HEK293 (cell line): ENCODE results near the gene CXCL12.
A peak's percentile ranks its signal among the peaks of the same experiment; 100 is the strongest.

Experiments used
- FEZF1 ChIP-seq: fragments of 450-650 bp; formaldehyde crosslinking; IDR thresholded peaks from 2 replicates; pipeline ENCODE4 v1.5.1; 2016; ENCODE audit warnings: missing biosample characterization, missing genetic modification characterization
- OVOL3 ChIP-seq: fragments of 450-650 bp; formaldehyde crosslinking; IDR thresholded peaks from 2 replicates; pipeline ENCODE4 v1.5.1; 2016; ENCODE audit warnings: missing biosample characterization, missing genetic modification characterization
- ZNF114 ChIP-seq: fragments of 450-650 bp; formaldehyde crosslinking; IDR thresholded peaks from 2 replicates; pipeline ENCODE4 v1.5.0; 2017; ENCODE audit warnings: missing biosample characterization, missing genetic modification characterization
- ZNF157 ChIP-seq: fragments of 450-650 bp; formaldehyde crosslinking; IDR thresholded peaks from 2 replicates; pipeline ENCODE4 v1.5.1; 2016; ENCODE audit warnings: missing biosample characterization, missing genetic modification characterization
- ZNF184 ChIP-seq: fragments of 450-650 bp; IDR thresholded peaks from 2 replicates; pipeline ENCODE4 v1.5.1; 2018; ENCODE audit warnings: missing biosample characterization, mild to moderate bottlenecking, missing genetic modification characterization
- ZNF202 ChIP-seq: fragments of 450-650 bp; formaldehyde crosslinking; IDR thresholded peaks from 2 replicates; pipeline ENCODE4 v1.5.1; 2016; ENCODE audit warnings: missing biosample characterization, missing genetic modification characterization, borderline replicate concordance
- ZNF239 ChIP-seq: fragments of 450-650 bp; formaldehyde crosslinking; IDR thresholded peaks from 2 replicates; pipeline ENCODE4 v1.5.1; 2016; ENCODE audit warnings: missing biosample characterization, missing genetic modification characterization
- ZNF341 ChIP-seq: fragments of 450-650 bp; formaldehyde crosslinking; IDR thresholded peaks from 2 replicates; pipeline ENCODE4; 2016; ENCODE audit warnings: low read depth, missing biosample characterization, missing genetic modification characterization
- ZNF350 ChIP-seq: fragments of 450-650 bp; formaldehyde crosslinking; IDR thresholded peaks from 2 replicates; pipeline ENCODE4 v1.5.0; 2017; ENCODE audit warnings: missing biosample characterization, mild to moderate bottlenecking, missing genetic modification characterization
- ZNF529 ChIP-seq: fragments of 450-650 bp; formaldehyde crosslinking; IDR thresholded peaks from 2 replicates; pipeline ENCODE4 v1.5.1; 2017; ENCODE audit warnings: missing genetic modification characterization, missing biosample characterization; ENCODE audit not compliant: insufficient replicate concordance
- ZNF548 ChIP-seq: fragments of 450-650 bp; formaldehyde crosslinking; IDR thresholded peaks from 2 replicates; pipeline ENCODE4 v1.5.1; 2016; ENCODE audit warnings: missing biosample characterization, missing genetic modification characterization
- ZNF560 ChIP-seq: fragments of 450-650 bp; formaldehyde crosslinking; IDR thresholded peaks from 2 replicates; pipeline ENCODE4 v1.5.1; 2017; ENCODE audit warnings: missing biosample characterization, missing genetic modification characterization, borderline replicate concordance
- ZNF658 ChIP-seq: fragments of 450-650 bp; formaldehyde crosslinking; IDR thresholded peaks from 2 replicates; pipeline ENCODE4; 2016; ENCODE audit warnings: missing biosample characterization, missing genetic modification characterization
- ZNF670 ChIP-seq: fragments of 450-650 bp; formaldehyde crosslinking; IDR thresholded peaks from 2 replicates; pipeline ENCODE4 v1.5.1; 2016; ENCODE audit warnings: missing biosample characterization, missing genetic modification characterization, low read depth
- ZSCAN23 ChIP-seq: fragments of 450-650 bp; formaldehyde crosslinking; IDR thresholded peaks from 2 replicates; pipeline ENCODE4 v1.5.1; 2016; ENCODE audit warnings: missing biosample characterization, missing genetic modification characterization
- TF ChIP-seq, protein P1 (sequence below): fragments of 450-650 bp; formaldehyde crosslinking; IDR thresholded peaks from 2 replicates; pipeline ENCODE4 v1.5.0; 2017; ENCODE audit warnings: missing biosample characterization, missing genetic modification characterization, borderline replicate concordance
- TF ChIP-seq, protein P2 (sequence below): fragments of 450-650 bp; formaldehyde crosslinking; IDR thresholded peaks from 2 replicates; pipeline ENCODE4 v1.5.1; 2016; ENCODE audit warnings: missing biosample characterization, missing genetic modification characterization
- TF ChIP-seq, protein P3 (sequence below): fragments of 450-650 bp; formaldehyde crosslinking; IDR thresholded peaks from 2 replicates; pipeline ENCODE4 v1.5.1; 2016; ENCODE audit warnings: missing biosample characterization, missing genetic modification characterization, low read depth
- TF ChIP-seq, protein P4 (sequence below): fragments of 450-650 bp; formaldehyde crosslinking; IDR thresholded peaks from 2 replicates; pipeline ENCODE4 v1.5.1; 2016; ENCODE audit warnings: missing biosample characterization, missing genetic modification characterization, borderline replicate concordance
- TF ChIP-seq, protein P5 (sequence below): fragments of 450-650 bp; formaldehyde crosslinking; IDR thresholded peaks from 2 replicates; pipeline ENCODE4 v1.5.1; 2016; ENCODE audit warnings: missing biosample characterization, missing genetic modification characterization
- TF ChIP-seq, protein P6 (sequence below): fragments of 450-650 bp; formaldehyde crosslinking; IDR thresholded peaks from 2 replicates; pipeline ENCODE4 v1.5.1; 2016; ENCODE audit warnings: missing biosample characterization, missing genetic modification characterization, low read depth
- TF ChIP-seq, protein P7 (sequence below): fragments of 450-650 bp; formaldehyde crosslinking; IDR thresholded peaks from 2 replicates; pipeline ENCODE4 v1.5.1; 2016; ENCODE audit warnings: missing biosample characterization, missing genetic modification characterization, borderline replicate concordance

CXCL12 gene

DNA sequence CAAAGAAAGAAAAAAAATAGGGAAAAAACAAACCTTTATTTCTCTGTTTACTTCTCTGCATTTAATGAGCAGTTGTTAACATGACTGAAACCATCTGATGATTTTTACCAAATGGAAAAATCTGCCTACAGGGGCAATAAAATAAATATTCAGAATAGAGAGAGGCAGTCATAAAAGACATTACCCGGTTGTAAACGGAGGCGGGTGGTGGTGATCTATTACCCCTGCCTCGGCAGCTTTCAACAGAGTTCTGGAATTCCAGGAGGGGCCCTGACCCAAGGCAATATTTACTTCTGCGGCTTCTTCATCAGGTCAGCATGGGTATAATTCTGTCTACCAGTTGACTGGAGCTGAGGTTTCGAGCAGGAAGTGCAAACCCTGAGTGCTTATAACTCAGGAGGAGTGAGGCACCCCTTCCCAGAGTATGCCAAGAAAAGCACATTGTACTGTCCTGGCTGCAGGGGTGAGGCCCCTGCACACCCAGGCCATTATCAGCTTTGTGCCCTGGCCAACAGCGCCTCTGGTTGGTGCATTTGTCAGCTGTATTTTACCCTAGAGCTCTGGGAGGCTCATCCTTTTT, 8.2 kb upstream of the CXCL12 start (continued):
- TF ChIP-seq, protein P1, sequence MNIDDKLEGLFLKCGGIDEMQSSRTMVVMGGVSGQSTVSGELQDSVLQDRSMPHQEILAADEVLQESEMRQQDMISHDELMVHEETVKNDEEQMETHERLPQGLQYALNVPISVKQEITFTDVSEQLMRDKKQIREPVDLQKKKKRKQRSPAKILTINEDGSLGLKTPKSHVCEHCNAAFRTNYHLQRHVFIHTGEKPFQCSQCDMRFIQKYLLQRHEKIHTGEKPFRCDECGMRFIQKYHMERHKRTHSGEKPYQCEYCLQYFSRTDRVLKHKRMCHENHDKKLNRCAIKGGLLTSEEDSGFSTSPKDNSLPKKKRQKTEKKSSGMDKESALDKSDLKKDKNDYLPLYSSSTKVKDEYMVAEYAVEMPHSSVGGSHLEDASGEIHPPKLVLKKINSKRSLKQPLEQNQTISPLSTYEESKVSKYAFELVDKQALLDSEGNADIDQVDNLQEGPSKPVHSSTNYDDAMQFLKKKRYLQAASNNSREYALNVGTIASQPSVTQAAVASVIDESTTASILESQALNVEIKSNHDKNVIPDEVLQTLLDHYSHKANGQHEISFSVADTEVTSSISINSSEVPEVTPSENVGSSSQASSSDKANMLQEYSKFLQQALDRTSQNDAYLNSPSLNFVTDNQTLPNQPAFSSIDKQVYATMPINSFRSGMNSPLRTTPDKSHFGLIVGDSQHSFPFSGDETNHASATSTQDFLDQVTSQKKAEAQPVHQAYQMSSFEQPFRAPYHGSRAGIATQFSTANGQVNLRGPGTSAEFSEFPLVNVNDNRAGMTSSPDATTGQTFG = no peak
- TF ChIP-seq, protein P2, sequence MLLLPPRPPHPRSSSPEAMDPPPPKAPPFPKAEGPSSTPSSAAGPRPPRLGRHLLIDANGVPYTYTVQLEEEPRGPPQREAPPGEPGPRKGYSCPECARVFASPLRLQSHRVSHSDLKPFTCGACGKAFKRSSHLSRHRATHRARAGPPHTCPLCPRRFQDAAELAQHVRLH (tag by site-specific recombination) = peak; percentile 34; the same call in 1 of the 2 replicates
- TF ChIP-seq ZNF202 (no peak), ZNF184 (no peak), ZNF239 (tag by site-specific recombination) (no peak), FEZF1 (peak; percentile 88), ZNF670 (no peak), ZSCAN23 (tag by site-specific recombination) (no peak), ZNF114 (tag by site-specific recombination) (no peak), ZNF560 (tag by site-specific recombination) (no peak), ZNF341 (tag by site-specific recombination) (no peak), ZNF350 (no peak), ZNF658 (tag by site-specific recombination) (no peak), OVOL3 (tag by site-specific recombination) (no peak), ZNF157 (tag by site-specific recombination) (no peak), ZNF548 (tag by site-specific recombination) (no peak), ZNF529 (no peak)
- TF ChIP-seq, protein P3, sequence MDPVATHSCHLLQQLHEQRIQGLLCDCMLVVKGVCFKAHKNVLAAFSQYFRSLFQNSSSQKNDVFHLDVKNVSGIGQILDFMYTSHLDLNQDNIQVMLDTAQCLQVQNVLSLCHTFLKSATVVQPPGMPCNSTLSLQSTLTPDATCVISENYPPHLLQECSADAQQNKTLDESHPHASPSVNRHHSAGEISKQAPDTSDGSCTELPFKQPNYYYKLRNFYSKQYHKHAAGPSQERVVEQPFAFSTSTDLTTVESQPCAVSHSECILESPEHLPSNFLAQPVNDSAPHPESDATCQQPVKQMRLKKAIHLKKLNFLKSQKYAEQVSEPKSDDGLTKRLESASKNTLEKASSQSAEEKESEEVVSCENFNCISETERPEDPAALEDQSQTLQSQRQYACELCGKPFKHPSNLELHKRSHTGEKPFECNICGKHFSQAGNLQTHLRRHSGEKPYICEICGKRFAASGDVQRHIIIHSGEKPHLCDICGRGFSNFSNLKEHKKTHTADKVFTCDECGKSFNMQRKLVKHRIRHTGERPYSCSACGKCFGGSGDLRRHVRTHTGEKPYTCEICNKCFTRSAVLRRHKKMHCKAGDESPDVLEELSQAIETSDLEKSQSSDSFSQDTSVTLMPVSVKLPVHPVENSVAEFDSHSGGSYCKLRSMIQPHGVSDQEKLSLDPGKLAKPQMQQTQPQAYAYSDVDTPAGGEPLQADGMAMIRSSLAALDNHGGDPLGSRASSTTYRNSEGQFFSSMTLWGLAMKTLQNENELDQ (tag by site-specific recombination) = no peak
- TF ChIP-seq, protein P4, sequence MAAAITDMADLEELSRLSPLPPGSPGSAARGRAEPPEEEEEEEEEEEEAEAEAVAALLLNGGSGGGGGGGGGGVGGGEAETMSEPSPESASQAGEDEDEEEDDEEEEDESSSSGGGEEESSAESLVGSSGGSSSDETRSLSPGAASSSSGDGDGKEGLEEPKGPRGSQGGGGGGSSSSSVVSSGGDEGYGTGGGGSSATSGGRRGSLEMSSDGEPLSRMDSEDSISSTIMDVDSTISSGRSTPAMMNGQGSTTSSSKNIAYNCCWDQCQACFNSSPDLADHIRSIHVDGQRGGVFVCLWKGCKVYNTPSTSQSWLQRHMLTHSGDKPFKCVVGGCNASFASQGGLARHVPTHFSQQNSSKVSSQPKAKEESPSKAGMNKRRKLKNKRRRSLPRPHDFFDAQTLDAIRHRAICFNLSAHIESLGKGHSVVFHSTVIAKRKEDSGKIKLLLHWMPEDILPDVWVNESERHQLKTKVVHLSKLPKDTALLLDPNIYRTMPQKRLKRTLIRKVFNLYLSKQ (tag by site-specific recombination) = no peak
- TF ChIP-seq, protein P5, sequence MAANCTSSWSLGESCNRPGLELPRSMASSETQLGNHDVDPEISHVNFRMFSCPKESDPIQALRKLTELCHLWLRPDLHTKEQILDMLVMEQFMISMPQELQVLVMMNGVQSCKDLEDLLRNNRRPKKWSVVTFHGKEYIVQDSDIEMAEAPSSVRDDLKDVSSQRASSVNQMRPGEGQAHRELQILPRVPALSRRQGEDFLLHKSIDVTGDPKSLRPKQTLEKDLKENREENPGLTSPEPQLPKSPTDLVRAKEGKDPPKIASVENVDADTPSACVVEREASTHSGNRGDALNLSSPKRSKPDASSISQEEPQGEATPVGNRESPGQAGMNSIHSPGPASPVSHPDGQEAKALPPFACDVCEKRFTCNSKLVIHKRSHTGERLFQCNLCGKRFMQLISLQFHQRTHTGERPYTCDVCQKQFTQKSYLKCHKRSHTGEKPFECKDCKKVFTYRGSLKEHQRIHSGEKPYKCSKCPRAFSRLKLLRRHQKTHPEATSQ (tag by site-specific recombination) = no peak
- TF ChIP-seq, protein P6, sequence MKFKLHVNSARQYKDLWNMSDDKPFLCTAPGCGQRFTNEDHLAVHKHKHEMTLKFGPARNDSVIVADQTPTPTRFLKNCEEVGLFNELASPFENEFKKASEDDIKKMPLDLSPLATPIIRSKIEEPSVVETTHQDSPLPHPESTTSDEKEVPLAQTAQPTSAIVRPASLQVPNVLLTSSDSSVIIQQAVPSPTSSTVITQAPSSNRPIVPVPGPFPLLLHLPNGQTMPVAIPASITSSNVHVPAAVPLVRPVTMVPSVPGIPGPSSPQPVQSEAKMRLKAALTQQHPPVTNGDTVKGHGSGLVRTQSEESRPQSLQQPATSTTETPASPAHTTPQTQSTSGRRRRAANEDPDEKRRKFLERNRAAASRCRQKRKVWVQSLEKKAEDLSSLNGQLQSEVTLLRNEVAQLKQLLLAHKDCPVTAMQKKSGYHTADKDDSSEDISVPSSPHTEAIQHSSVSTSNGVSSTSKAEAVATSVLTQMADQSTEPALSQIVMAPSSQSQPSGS = no peak
- TF ChIP-seq, protein P7, sequence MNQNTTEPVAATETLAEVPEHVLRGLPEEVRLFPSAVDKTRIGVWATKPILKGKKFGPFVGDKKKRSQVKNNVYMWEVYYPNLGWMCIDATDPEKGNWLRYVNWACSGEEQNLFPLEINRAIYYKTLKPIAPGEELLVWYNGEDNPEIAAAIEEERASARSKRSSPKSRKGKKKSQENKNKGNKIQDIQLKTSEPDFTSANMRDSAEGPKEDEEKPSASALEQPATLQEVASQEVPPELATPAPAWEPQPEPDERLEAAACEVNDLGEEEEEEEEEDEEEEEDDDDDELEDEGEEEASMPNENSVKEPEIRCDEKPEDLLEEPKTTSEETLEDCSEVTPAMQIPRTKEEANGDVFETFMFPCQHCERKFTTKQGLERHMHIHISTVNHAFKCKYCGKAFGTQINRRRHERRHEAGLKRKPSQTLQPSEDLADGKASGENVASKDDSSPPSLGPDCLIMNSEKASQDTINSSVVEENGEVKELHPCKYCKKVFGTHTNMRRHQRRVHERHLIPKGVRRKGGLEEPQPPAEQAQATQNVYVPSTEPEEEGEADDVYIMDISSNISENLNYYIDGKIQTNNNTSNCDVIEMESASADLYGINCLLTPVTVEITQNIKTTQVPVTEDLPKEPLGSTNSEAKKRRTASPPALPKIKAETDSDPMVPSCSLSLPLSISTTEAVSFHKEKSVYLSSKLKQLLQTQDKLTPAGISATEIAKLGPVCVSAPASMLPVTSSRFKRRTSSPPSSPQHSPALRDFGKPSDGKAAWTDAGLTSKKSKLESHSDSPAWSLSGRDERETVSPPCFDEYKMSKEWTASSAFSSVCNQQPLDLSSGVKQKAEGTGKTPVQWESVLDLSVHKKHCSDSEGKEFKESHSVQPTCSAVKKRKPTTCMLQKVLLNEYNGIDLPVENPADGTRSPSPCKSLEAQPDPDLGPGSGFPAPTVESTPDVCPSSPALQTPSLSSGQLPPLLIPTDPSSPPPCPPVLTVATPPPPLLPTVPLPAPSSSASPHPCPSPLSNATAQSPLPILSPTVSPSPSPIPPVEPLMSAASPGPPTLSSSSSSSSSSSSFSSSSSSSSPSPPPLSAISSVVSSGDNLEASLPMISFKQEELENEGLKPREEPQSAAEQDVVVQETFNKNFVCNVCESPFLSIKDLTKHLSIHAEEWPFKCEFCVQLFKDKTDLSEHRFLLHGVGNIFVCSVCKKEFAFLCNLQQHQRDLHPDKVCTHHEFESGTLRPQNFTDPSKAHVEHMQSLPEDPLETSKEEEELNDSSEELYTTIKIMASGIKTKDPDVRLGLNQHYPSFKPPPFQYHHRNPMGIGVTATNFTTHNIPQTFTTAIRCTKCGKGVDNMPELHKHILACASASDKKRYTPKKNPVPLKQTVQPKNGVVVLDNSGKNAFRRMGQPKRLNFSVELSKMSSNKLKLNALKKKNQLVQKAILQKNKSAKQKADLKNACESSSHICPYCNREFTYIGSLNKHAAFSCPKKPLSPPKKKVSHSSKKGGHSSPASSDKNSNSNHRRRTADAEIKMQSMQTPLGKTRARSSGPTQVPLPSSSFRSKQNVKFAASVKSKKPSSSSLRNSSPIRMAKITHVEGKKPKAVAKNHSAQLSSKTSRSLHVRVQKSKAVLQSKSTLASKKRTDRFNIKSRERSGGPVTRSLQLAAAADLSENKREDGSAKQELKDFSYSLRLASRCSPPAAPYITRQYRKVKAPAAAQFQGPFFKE (tag by site-specific recombination) = no peak
